Upper lobe of left lung (tissue), 4 donors: ENCODE measurements around the gene PHACTR1.

Experiments used
- CTCF ChIP-seq, 6 experiments: fragments of 450-650 bp in 4 of 6; fragments of 200-600 bp in 2 of 6; sonication (generic) in 2 of 6; IDR thresholded peaks; one replicate each; pipeline ENCODE4 v1.5.1; 2016 to 2019; ENCODE audit warnings: antibody characterized with exemption in 6 of 6
- POLR2A ChIP-seq, 4 donors: fragments of 450-650 bp; IDR thresholded peaks; one replicate each; pipeline ENCODE4 v1.5.1; 2016 to 2017; ENCODE audit warnings: antibody characterized with exemption in 4 of 4, mild to moderate bottlenecking in 2 of 4
- POLR2AphosphoS5 ChIP-seq, 2 donors: sonication (generic); formaldehyde crosslinking; IDR thresholded peaks; one replicate each; pipeline ENCODE4 v1.5.1; 2017; ENCODE audit warnings: antibody characterized with exemption in 2 of 2

GRCh38 chr6:12751694-12752325 is 35.2 kb downstream of the PHACTR1 start:
- TF ChIP-seq CTCF (IDR thresholded peaks at IDR 0.05) (no peak), POLR2A (IDR thresholded peaks at IDR 0.05) (no peak), POLR2AphosphoS5 (IDR thresholded peaks at IDR 0.05) (no peak)
